Endodermal cell (in vitro differentiated cells): ENCODE data around the gene BSDC1. TPM values are rescaled to one million over a fixed set of nuclear protein-coding genes. Genes with fewer than 3 reads are reported as not detected.
A peak's percentile ranks its signal among the peaks of the same experiment; 100 is the strongest.

Source experiments
- DNase-seq: peaks from one replicate; pipeline ENCODE4 v3.0.0-alpha.2; 2017
- H3K27ac ChIP-seq: 2 replicates; pipeline ENCODE4 v1.5.1; 2013; ENCODE audit warnings: mild to moderate bottlenecking, low read depth, low read length, moderate library complexity
- H3K27me3 ChIP-seq: 2 replicates; pipeline ENCODE4 v1.6.1; 2013; ENCODE audit warnings: mild to moderate bottlenecking, low read length, moderate library complexity; ENCODE audit not compliant: insufficient read depth, control insufficient read depth, poor library complexity, severe bottlenecking
- H3K36me3 ChIP-seq: 2 replicates; pipeline ENCODE4 v1.7.0; 2013; ENCODE audit warnings: mild to moderate bottlenecking, low read length, moderate library complexity; ENCODE audit not compliant: control insufficient read depth, insufficient read depth
- H3K4me1 ChIP-seq: one replicate; pipeline ENCODE4 v1.7.0; 2013; ENCODE audit warnings: low read length; ENCODE audit not compliant: control insufficient read depth, insufficient read depth
- H3K4me3 ChIP-seq: 2 replicates; pipeline ENCODE4 v1.5.1; 2013; ENCODE audit warnings: mild to moderate bottlenecking, low read length, moderate library complexity
- H3K9ac ChIP-seq: 2 replicates; pipeline ENCODE4 v1.6.1; 2013; ENCODE audit warnings: mild to moderate bottlenecking, low read length, moderate library complexity; ENCODE audit not compliant: poor library complexity, severe bottlenecking; ENCODE audit errors: extremely low read depth
- H3K9me3 ChIP-seq: 2 replicates; pipeline ENCODE4 v1.6.1; 2013; ENCODE audit warnings: mild to moderate bottlenecking, low read length, moderate library complexity; ENCODE audit not compliant: control insufficient read depth
- H3K27ac Mint-ChIP-seq: 2 replicates; pipeline ENCODE4 v1.8.0; 2020; ENCODE audit warnings: mixed read lengths
- H3K27me3 Mint-ChIP-seq: 2 replicates; pipeline ENCODE4 v1.8.0; 2021; ENCODE audit warnings: mild to moderate bottlenecking, mixed read lengths; ENCODE audit not compliant: insufficient read depth
- H3K36me3 Mint-ChIP-seq: 2 replicates; pipeline ENCODE4 v1.8.0; 2020; ENCODE audit warnings: low read depth, mixed read lengths
- H3K4me1 Mint-ChIP-seq: 2 replicates; pipeline ENCODE4 v1.8.0; 2020; ENCODE audit warnings: mixed read lengths
- H3K4me3 Mint-ChIP-seq: 2 replicates; pipeline ENCODE4 v1.8.0; 2020; ENCODE audit warnings: mild to moderate bottlenecking, moderate library complexity, mixed read lengths
- H3K9me3 Mint-ChIP-seq: 2 replicates; pipeline ENCODE4 v1.8.0; 2020; ENCODE audit warnings: mild to moderate bottlenecking, mixed read lengths
- WGBS, 2 experiments: methylation state at CpG; one replicate each; pipeline versions ENCODE4 v1.1.5 to v1.1.7; 2013; ENCODE audit warnings: missing lambda C conversion rate in 2 of 2, mixed read lengths in 1 of 2; ENCODE audit not compliant: insufficient coverage in 1 of 2, insufficient read length in 1 of 2; 5-methylcytosine and 5-hydroxymethylcytosine counted together
- total RNA-seq, 2 donors: library from RNA; stranded (reverse); fragmentation: NEBNext Ultra II Directional in 1 of 2; extraction: Animal tissue kit (Norgen Biotek cat#: 25700) in 1 of 2; gene quantifications; 2 replicates in 1 of 2; 3 replicates in 1 of 2; pipeline ENCODE4 v1.2.1, GENCODE V29; 2021
- TF ChIP-seq, protein P1 (sequence below): fragments of 200-600 bp; sonication (generic); conservative IDR thresholded peaks from 2 replicates; pipeline ENCODE4 v1.5.0; 2021; ENCODE audit warnings: antibody characterized with exemption, mild to moderate bottlenecking

The BSDC1 gene
- total RNA-seq, 2 donors from 2014 or later, result 61.7 to 68.3 TPM

- 14 to 60% methylated on average over 1 to 2 of the region's 2 CpGs for WGBS, 2 experiments
- H3K9ac ChIP-seq, result no peak overlapping the region
- peaks cover 13% of the 10 kb centered on the region for H3K4me1 ChIP-seq
- Mint-ChIP-seq H3K4me3 (peak overlapping the region; percentile 74), H3K9me3 (peaks cover 13% of the 10 kb centered on the region), H3K4me1 (peaks cover 20% of the 10 kb centered on the region), H3K27me3 (peaks cover 23% of the 10 kb centered on the region), H3K27ac (peak overlapping the region; percentile 64), H3K36me3 (no peaks in the 10 kb centered on the region)
- H3K9me3 ChIP-seq, result peaks cover 5% of the 10 kb centered on the region
- H3K36me3 ChIP-seq, result no peaks in the 10 kb centered on the region
- H3K4me3 ChIP-seq, result no peak overlapping the region
- TF ChIP-seq, protein P1, sequence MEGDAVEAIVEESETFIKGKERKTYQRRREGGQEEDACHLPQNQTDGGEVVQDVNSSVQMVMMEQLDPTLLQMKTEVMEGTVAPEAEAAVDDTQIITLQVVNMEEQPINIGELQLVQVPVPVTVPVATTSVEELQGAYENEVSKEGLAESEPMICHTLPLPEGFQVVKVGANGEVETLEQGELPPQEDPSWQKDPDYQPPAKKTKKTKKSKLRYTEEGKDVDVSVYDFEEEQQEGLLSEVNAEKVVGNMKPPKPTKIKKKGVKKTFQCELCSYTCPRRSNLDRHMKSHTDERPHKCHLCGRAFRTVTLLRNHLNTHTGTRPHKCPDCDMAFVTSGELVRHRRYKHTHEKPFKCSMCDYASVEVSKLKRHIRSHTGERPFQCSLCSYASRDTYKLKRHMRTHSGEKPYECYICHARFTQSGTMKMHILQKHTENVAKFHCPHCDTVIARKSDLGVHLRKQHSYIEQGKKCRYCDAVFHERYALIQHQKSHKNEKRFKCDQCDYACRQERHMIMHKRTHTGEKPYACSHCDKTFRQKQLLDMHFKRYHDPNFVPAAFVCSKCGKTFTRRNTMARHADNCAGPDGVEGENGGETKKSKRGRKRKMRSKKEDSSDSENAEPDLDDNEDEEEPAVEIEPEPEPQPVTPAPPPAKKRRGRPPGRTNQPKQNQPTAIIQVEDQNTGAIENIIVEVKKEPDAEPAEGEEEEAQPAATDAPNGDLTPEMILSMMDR, result no peak
- DNase-seq, result no peak
- no peaks in the 10 kb centered on the region for H3K27me3 ChIP-seq
- H3K27ac ChIP-seq, result no peak overlapping the region
These were observed 40.2 kb downstream of the BSDC1 start for GRCh38 chr1:32353886-32354570.

DNA sequence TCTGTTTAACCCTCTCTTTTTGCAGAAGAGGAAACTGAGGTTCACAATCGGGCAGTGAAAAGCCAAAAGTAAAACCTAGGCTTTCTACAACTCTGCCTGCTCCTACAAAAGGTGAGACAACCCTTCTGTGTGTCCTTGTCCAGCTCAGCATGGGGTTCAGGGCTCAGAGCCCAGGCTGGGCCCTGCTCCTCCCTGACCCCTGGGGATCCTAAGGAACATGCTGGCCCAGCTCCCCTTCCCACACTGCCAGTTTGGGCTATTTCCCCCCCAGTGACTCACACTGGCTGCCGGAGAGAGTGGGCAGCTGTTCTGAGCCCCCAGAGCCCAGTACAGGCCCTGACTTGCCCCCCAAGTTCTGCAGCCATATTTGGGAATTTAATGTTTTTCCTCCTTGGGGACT is 40.8 kb downstream of the BSDC1 start:
- peaks cover 20% of the 10 kb centered on the region for H3K4me1 Mint-ChIP-seq

DNA sequence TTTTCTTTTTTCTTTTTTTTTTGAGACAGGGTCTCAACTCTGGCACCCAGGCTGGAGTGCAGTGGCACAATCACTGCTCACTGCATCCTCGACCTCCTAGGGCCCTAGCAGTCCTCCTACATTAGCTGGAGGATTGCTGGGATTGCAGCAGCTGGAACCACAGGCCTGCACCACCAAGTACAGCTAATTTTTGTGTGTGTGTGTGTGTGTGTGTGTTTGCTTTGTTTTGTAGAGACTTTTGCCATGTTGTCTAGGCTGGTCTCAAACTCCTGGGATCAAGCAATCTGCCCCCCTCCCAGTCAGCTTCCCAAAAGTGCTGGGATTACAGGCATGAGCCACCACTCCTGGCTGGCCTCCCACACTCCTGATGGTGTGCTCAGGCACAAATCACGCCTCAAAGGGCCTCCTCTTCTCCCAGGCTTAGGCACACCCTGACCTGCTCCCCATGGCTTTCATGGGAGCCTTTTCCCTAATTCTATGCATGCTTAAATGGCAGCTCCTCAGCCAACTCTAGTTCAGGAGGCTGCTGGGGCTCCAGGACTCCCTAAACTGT is 41.3 kb downstream of the BSDC1 start:
- WGBS, 2 experiments, result 90 to 100% methylated on average over 2 of the region's 2 CpGs
- Mint-ChIP-seq H3K4me3 (peak overlapping the region; percentile 74), H3K27me3 (peaks cover 27% of the 10 kb centered on the region), H3K36me3 (no peaks in the 10 kb centered on the region), H3K9me3 (peaks cover 13% of the 10 kb centered on the region), H3K4me1 (peaks cover 20% of the 10 kb centered on the region), H3K27ac (peak overlapping the region; percentile 64)
- Histone ChIP-seq H3K4me3 (peak overlapping the region; percentile 53), H3K9me3 (peaks cover 5% of the 10 kb centered on the region), H3K9ac (no peak overlapping the region), H3K27ac (no peak overlapping the region), H3K27me3 (no peaks in the 10 kb centered on the region), H3K4me1 (peaks cover 13% of the 10 kb centered on the region), H3K36me3 (no peaks in the 10 kb centered on the region)
- TF ChIP-seq, protein P1, result no peak
- no peak for DNase-seq

More for the DNA sequence above, 40.8 kb downstream of the BSDC1 start:
- H3K4me3 Mint-ChIP-seq, result peak overlapping the region; percentile 74
- Histone ChIP-seq H3K4me1 (peaks cover 13% of the 10 kb centered on the region), H3K27me3 (no peaks in the 10 kb centered on the region), H3K27ac (no peak overlapping the region), H3K36me3 (no peaks in the 10 kb centered on the region), H3K9ac (no peak overlapping the region), H3K4me3 (peak overlapping the region; percentile 53), H3K9me3 (peaks cover 5% of the 10 kb centered on the region)
- H3K9me3 Mint-ChIP-seq, result peaks cover 13% of the 10 kb centered on the region
- H3K27me3 Mint-ChIP-seq, result peaks cover 24% of the 10 kb centered on the region
- TF ChIP-seq, protein P1, result no peak
- WGBS, 2 experiments, result 87 to 100% methylated on average over 2 of the region's 2 CpGs
- H3K27ac Mint-ChIP-seq, result peak overlapping the region; percentile 64
- no peaks in the 10 kb centered on the region for H3K36me3 Mint-ChIP-seq
- DNase-seq, result no peak
